Neural cell (in vitro differentiated cells): Measurements from ENCODE around the gene SLC12A7. TPM values are rescaled to one million over a fixed set of nuclear protein-coding genes. Genes with fewer than 3 reads are reported as not detected.

ENCODE experiments used
- H2AFZ ChIP-seq: fragments of 200-600, 300-800 bp; sonication (generic), shearing (Covaris generic); 2 replicates; pipeline ENCODE4 v1.6.0; 2014; ENCODE audit warnings: low read depth, mild to moderate bottlenecking, antibody characterized with exemption, low read length, moderate library complexity
- H3F3A ChIP-seq: fragments of 200-600 bp; shearing (Covaris generic); 2 replicates; pipeline ENCODE4 v1.6.1; 2016; ENCODE audit warnings: mild to moderate bottlenecking, moderate library complexity, mixed read lengths, antibody characterized with exemption, low read length; ENCODE audit not compliant: insufficient read depth, poor library complexity, severe bottlenecking
- H3K27ac ChIP-seq: fragments of 200-600, 300-800 bp; sonication (generic), shearing (Covaris generic); 2 replicates; pipeline ENCODE4 v1.5.1; 2014; ENCODE audit warnings: mild to moderate bottlenecking, low read length, moderate library complexity
- H3K27me3 ChIP-seq: fragments of 300-800, 200-600 bp; sonication (generic), shearing (Covaris generic); 2 replicates; pipeline ENCODE4 v1.6.0; 2014; ENCODE audit warnings: mild to moderate bottlenecking, low read depth, low read length, moderate library complexity; ENCODE audit not compliant: insufficient read depth
- H3K36me3 ChIP-seq: fragments of 300-800, 200-600 bp; sonication (generic), shearing (Covaris generic); 2 replicates; pipeline ENCODE4 v1.5.1; 2014; ENCODE audit warnings: mild to moderate bottlenecking, antibody characterized with exemption, low read length, moderate library complexity; ENCODE audit not compliant: insufficient read depth
- H3K4me2 ChIP-seq: fragments of 300-800, 200-600 bp; sonication (generic), shearing (Covaris generic); 2 replicates; pipeline ENCODE4 v1.6.0; 2014; ENCODE audit warnings: mild to moderate bottlenecking, low read length
- H3K4me3 ChIP-seq: fragments of 300-800, 200-600 bp; sonication (generic), shearing (Covaris generic); 2 replicates; pipeline ENCODE4 v1.5.1; 2014; ENCODE audit warnings: mild to moderate bottlenecking, low read length, moderate library complexity
- H3K79me2 ChIP-seq: fragments of 200-600 bp; shearing (Covaris generic); replicated peaks from 2 replicates; pipeline ENCODE4 v1.6.0; 2014; ENCODE audit warnings: mild to moderate bottlenecking, low read length, moderate library complexity; ENCODE audit not compliant: insufficient read depth
- H3K9ac ChIP-seq: fragments of 300-800, 200-600 bp; sonication (generic), shearing (Covaris generic); 2 replicates; pipeline ENCODE4 v1.6.1; 2016; ENCODE audit warnings: mild to moderate bottlenecking, low read length, mixed read lengths
- H3K9me2 ChIP-seq: fragments of 200-600 bp; shearing (Covaris generic); 2 replicates; pipeline ENCODE4 v1.6.1; 2016; ENCODE audit warnings: mild to moderate bottlenecking, low read length, mixed read lengths; ENCODE audit not compliant: insufficient read depth
- H3K9me3 ChIP-seq: fragments of 200-600, 300-800 bp; sonication (generic), shearing (Covaris generic); 2 replicates; pipeline ENCODE4 v1.6.1; 2016; ENCODE audit warnings: mild to moderate bottlenecking, mixed run types, low read length, moderate library complexity, mixed read lengths
- H4K20me1 ChIP-seq: fragments of 200-600 bp; shearing (Covaris generic); 2 replicates; pipeline ENCODE4 v1.6.1; 2016; ENCODE audit warnings: mild to moderate bottlenecking, mixed run types; ENCODE audit not compliant: insufficient read depth
- CTCF ChIP-seq: fragments of 450-650 bp; IDR thresholded peaks from 2 replicates; pipeline ENCODE4 v1.5.1; 2014; ENCODE audit warnings: antibody characterized with exemption, mild to moderate bottlenecking, moderate library complexity; ENCODE audit not compliant: poor library complexity, severe bottlenecking
- EP300 ChIP-seq: fragments of 450-650 bp; conservative IDR thresholded peaks from 2 replicates; pipeline ENCODE4 v1.6.1; 2014; ENCODE audit warnings: antibody characterized with exemption, mild to moderate bottlenecking, moderate library complexity; ENCODE audit not compliant: poor library complexity, severe bottlenecking
- EZH2 ChIP-seq: fragments of 200-600, 300-800 bp; shearing (Covaris generic), sonication (generic); IDR thresholded peaks from 2 replicates; pipeline ENCODE4 v1.6.1; 2014; ENCODE audit warnings: antibody characterized with exemption, low read length, borderline replicate concordance, mild to moderate bottlenecking; ENCODE audit not compliant: insufficient read depth, poor library complexity, severe bottlenecking
- MXI1 ChIP-seq: fragments of 450-650 bp; conservative IDR thresholded peaks from 2 replicates; pipeline ENCODE4 v1.6.1; 2014; ENCODE audit warnings: antibody characterized with exemption, mild to moderate bottlenecking; ENCODE audit not compliant: poor library complexity, severe bottlenecking
- POLR2AphosphoS5 ChIP-seq: IDR thresholded peaks from 2 replicates; pipeline ENCODE4 v1.6.1; 2012
- RAD21 ChIP-seq: fragments of 450-650 bp; conservative IDR thresholded peaks from 2 replicates; pipeline ENCODE4 v1.6.1; 2014; ENCODE audit warnings: antibody characterized with exemption, mild to moderate bottlenecking, moderate library complexity
- REST ChIP-seq: IDR thresholded peaks from 2 replicates; pipeline ENCODE4 v1.6.1; 2012; ENCODE audit warnings: borderline replicate concordance
- SMC3 ChIP-seq: fragments of 450-650 bp; conservative IDR thresholded peaks from 2 replicates; pipeline ENCODE4 v1.6.1; 2014; ENCODE audit warnings: antibody characterized with exemption, mild to moderate bottlenecking, moderate library complexity; ENCODE audit not compliant: poor library complexity
- TAF1 ChIP-seq: IDR thresholded peaks from 2 replicates; pipeline ENCODE4 v1.6.1; 2012; ENCODE audit warnings: low read depth
- polyA plus RNA-seq: library from polyadenylated mRNA; depleted of rRNA; stranded (reverse); fragments of >200 nt; gene quantifications from 2 replicates; pipeline ENCODE4 v1.2.3, GENCODE V29; 2014

SLC12A7 gene
- polyA plus RNA-seq, 1 donor from 2014 or later: 4.5 TPM

- no peaks in the 10 kb centered on the region for H3F3A ChIP-seq
- H2AFZ ChIP-seq: no peak overlapping the region
- H3K9me3 ChIP-seq: no peaks in the 10 kb centered on the region
- no peaks in the 10 kb centered on the region for H3K36me3 ChIP-seq
- H3K27me3 ChIP-seq: peaks cover 38% of the 10 kb centered on the region
- no peak overlapping the region for H3K27ac ChIP-seq
- H3K4me2 ChIP-seq: no peak overlapping the region
- no peak overlapping the region for H3K9ac ChIP-seq
- H3K4me3 ChIP-seq: no peak overlapping the region
- TF ChIP-seq EZH2: no peak
- no peak for TF ChIP-seq POLR2AphosphoS5
- no peak for TF ChIP-seq RAD21
- no peak for TF ChIP-seq SMC3
- no peak for TF ChIP-seq EP300
- TF ChIP-seq MXI1: no peak
- TF ChIP-seq CTCF: no peak
- TF ChIP-seq REST: no peak
- TF ChIP-seq TAF1: no peak
- H4K20me1 ChIP-seq: no peaks in the 10 kb centered on the region
- H3K9me2 ChIP-seq: no peaks in the 10 kb centered on the region
- H3K79me2 ChIP-seq: no peaks in the 10 kb centered on the region
Measured at GRCh38 chr5:1010641-1011046, 101.2 kb downstream of the SLC12A7 start.

GRCh38 chr5:1010181-1010510 is 101.7 kb downstream of the SLC12A7 start:
- no peak overlapping the region for H3K9ac ChIP-seq
- H3K79me2 ChIP-seq: no peaks in the 10 kb centered on the region
- no peaks in the 10 kb centered on the region for H4K20me1 ChIP-seq
- no peaks in the 10 kb centered on the region for H3F3A ChIP-seq
- H3K9me3 ChIP-seq: no peaks in the 10 kb centered on the region
- no peaks in the 10 kb centered on the region for H3K36me3 ChIP-seq
- no peak overlapping the region for H2AFZ ChIP-seq
- TF ChIP-seq REST (no peak), EZH2 (no peak), SMC3 (no peak), RAD21 (no peak), CTCF (no peak), POLR2AphosphoS5 (no peak), TAF1 (no peak), EP300 (no peak), MXI1 (no peak)
- H3K4me3 ChIP-seq: peak overlapping the region; percentile 63
- H3K4me2 ChIP-seq: no peak overlapping the region
- H3K9me2 ChIP-seq: no peaks in the 10 kb centered on the region
- H3K27me3 ChIP-seq: peaks cover 43% of the 10 kb centered on the region
- no peak overlapping the region for H3K27ac ChIP-seq
